Activated T-cell treated with anti-CD3 and anti-CD28 coated beads for 24 hours (primary cell): ENCODE results near the gene LSS.

Experiments
- DNase-seq: peaks from one replicate; pipeline ENCODE4 v3.0.0-alpha.2; 2020; ENCODE audit warnings: low read depth

LSS gene

DNA sequence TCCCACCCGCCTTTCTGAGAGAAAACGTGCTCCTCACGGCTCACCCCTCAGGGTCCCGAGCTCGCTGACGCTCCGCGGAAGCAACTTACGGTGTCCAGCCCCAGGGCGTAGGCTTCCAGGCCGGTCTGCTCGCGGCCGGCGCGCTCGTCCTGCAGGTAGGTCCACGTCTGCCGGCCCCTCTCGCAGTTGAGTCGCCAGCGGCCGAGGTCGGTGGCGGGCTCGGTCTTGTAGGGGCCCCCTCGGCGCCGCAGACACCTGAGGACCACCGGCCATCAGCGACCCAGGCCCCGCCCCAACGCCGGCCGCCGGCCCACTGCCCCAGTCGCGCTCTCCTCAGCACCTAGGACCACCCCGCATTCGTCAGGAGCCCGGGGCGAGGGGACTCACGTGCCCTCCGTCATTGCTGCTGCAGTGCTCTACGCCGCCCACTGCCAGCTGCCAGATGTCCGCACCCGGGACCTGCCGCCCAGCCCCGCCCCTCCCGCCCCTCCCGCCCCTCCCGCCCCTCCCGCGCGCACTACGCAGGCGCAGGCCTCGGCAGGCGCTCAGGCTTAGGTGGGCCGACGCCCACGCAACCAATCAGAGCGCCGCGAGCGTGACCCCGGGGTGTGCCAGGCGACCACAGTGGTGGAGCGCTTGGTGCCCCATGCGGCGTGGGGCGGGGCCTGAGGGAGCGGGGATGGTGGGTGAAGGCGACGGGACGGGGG, at the start of gene LSS:
Gene LSS, minus strand, starts transcription at position 430 of the 707 bp plus-strand sequence. Its CDS starts 29 bp downstream, at position 401.
- DNase-seq = peak; percentile 93

DNA sequence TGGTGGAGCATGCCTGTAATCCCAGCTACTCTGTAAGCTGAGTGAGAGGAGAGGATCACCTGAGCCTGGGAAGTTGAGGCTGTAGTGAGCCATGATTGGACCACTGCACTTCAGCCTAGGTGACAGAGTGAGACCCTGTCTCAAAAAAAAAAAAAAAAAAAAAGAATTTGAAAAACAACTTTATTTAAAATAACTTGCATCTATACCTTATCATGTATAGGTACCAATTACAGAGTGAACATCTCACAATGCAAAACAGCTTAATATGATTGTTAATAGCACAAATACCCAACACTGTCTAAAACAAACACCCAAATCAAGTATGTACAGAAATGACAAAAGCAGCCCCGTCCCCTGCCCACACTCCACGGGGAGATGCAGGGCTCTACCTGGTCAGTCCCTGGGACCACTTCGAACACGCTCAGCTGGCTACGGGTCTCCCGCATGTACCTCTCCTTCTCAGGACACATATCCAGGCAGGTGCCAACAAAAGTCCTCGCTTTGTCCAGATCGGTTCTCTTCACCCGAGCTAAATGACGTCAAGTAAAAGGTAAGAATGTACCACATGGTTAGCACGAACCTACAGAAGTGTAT, 46.3 kb upstream of the LSS start:
- DNase-seq = no peak

DNA sequence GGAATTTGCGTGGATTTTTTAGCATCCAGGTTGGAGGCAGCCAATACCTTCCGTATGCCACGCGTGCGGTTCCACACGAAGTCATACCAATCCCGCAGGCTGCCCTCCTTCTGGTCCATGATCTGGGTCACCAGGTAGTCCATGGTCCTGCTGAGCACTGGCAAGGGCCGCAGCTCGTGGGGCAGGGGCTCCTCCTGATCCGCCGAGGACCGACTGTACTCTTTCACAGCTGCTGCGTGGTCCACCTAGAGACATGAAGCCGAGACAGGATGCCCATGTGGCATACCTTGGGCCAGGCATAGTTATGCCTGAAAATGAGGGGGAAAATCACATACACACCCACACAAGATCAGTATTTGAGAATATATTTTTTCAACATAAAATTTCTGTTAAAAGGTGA, 44.8 kb upstream of the LSS start:
- DNase-seq = no peak

DNA sequence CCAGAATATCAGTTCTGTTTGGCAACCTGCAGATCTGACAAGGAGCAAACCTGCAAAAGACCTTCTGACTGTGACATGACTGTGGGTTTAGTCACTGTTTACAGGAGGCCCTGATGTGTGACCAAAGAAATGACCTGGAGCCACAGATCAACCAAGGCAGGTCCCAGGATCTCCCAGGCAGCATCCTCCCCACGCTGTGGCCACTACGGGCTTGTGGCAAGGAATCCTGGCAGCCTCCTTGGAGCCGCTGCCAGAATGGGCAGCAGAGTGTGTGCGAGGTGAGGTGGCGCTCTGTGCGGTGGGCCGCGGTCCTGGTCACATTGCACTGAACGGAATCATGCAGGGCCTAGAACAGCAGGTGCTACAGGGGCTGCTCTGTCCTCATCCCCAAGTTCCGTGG, 40.9 kb upstream of the LSS start:
- no peak for DNase-seq

DNA sequence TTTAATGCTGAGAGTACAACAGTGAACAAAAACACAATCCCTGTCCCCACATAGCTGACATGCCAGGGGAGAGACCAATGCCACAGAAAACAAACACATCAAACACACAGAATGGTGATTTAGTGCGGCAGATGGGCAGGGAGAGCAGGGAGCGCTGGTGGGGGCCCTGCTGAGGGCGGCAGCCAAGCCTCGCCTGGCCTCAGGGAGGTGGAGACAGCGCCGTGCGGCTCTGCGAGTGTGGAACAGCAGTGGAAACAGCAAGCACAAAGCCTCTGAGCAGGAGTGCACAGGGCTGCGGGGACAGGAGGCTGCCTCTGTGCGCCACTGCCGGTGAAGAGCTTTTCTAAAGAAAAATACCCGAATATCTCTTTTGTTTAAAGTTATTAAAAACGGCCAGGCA, 39.8 kb upstream of the LSS start:
- DNase-seq = no peak

DNA sequence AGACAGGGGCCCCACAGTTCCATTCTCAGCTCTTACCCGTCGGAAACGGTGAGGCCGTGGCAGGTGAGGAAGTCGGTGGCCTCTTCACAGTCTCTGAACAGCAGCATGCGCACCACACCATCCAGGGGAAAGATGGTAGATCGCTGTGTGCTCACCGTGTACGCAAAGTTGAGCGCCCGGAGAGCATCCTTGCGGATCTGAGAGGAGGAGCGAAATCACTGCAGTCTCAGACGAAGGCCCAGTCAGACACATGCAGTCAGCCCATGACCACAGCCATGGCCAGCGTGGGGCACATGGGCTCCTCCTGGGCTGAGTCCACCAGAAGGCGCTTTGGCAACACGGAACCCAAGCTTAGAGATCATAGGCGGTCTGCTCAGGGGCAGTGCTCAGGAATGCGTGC, 38.4 kb upstream of the LSS start:
- DNase-seq = no peak

DNA sequence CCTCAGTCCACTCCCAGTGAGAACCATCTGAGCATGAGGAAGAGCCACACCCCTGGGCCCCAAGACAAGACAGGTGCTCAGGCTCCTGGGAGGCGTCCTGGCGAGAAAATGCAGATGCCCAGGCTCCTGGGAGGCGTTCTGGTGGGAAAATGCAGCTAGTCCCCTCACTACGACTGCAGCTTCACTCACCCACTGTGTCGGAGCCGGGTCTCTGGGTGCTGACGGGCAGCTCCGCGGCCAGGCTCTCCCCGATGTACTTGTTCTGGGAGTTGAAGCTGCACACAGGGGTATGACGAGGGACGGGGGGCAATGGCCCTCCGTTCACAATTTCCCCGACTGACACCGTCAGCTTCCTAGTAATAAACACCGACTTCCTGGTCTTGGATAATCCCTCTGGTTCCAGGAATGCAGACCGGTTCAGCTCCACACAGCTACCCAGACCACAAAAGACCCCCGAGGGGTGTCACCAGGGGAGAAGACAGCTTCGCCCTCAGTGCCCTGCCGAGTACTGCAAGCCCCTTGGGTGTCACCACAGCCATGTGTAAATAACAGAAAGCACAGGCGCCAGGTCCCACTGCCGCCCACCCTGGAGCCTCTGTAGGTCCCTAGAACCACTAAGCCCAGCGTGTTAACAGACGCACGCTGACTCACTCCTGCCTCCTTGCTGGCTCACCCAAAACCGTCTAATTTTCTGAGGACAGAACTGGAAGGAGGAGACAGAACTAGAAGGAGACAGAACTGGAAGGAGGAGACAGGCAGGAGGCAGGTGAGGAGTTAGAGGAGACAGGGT, 37.4 kb upstream of the LSS start:
- no peak for DNase-seq

DNA sequence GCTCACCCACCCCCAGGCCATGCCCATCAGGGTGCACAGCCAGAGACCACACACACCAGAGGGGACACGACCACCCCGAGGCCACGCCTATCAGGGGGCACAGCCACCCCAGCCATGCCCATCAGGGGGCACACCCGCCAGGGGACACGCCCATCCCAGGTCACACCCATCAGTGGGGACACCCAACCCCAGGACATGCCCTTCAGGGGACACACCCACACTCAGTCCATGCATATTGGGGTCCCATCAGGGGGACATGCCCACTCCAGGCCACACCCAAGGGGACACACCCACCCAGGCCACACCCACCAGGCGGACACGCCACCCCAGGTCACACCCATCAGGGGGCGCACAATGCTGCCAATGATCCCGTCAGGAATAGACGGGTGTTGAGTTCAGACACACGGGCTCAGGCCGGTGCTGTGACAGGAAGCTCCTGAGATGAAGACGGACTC, 36.1 kb upstream of the LSS start:
- no peak for DNase-seq

DNA sequence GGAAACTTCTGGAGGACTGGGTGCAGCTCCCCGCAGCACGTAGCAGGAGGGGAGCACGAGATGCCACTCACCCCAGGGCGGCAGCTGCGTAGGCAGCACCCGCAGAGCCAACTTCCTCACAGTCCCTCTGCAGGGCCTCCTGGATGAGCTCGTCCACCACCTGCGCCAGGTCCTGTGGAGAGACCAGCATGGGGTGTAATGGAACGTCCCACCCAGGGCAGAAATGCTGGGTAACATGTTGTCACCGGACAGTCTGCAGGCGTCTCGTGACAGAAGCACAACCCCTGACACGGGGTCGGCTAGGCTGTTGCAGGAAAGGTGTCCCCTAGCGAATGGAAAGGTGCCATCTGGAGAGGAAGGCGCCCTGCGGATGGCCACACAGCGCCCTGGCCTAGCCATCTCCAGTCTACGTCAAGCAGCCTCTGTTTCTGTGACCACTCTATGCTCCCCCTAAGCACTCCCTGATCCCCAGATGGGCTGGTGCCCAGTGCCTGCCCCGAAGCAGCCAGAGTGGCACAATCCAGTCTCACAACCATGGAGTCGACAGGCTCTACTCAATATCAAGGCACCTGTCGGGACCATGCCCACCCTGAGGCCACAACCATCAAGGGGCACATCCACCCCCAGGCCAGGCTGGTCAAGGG, 35.6 kb upstream of the LSS start:
- no peak for DNase-seq

DNA sequence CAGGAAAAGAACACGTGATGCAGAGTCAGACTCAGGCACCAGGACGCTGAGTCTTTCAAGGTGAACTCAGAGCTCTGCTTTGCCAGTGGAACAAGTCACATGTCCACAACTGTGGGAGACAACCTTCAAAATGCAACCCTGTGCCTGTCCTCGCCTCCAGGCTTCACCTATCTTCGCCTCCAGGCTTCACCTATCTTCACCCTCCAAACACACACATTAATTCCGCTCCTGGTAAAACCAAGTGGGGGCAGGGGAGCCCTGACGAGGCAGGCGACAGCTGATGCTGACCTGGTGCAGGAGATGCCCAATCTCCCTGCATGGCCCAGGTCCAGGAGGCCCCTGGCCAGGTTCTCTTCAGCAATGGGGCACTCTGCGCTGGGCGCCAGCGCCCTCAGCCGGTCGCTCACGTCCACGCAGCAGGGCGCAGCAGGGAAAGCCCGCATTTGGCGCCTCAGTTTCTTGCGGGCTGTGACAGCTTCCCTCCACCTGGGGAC, 28.0 kb upstream of the LSS start:
- DNase-seq = no peak

DNA sequence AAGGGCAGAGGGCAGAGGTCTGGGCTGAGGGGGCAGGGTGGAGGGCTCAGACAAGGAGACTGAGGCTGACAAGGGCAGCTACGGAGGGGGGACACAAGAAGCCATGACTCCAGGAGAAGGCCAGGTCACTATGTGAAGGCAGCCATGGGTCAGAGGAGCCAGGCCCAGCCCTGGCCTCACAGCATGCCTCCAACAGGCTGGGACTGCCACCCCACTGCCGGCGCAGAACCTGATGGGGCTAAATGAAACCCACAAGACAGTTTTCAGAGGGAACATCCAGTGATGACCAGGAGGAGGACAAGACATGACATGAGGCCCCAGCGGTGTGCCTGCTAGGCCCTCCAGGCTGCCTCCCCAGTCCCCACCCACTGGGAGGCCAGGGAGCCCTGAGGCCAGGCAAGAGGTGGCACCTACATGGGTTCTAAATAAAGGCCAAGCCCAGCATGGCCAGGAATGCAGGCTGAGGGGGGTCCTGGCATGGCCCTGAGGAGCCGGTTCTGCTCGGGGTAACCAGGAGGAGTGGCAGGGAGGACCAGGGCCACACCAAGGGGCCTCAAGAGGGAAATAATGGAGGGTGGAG, 27.3 kb upstream of the LSS start:
- no peak for DNase-seq

DNA sequence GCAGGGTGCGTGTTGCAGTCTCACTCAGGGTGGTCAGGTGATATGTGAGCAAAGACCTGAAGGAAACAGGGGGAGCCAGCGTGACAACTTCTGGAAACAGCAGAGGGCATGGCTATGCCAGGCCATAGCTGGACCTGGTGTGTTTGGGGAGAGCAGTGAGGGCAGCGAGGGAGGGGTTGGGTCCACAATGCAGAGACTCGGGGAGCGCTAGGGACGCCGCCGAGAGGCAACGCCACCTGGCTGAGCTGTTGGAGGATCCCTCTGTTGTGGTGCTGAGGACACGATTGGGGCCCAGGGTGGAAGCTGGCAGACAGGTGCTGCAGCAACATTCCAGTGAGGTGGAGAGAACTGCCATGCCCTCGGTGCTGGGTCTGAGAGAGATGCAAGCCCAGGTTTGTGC, 26.6 kb upstream of the LSS start:
- DNase-seq = no peak

DNA sequence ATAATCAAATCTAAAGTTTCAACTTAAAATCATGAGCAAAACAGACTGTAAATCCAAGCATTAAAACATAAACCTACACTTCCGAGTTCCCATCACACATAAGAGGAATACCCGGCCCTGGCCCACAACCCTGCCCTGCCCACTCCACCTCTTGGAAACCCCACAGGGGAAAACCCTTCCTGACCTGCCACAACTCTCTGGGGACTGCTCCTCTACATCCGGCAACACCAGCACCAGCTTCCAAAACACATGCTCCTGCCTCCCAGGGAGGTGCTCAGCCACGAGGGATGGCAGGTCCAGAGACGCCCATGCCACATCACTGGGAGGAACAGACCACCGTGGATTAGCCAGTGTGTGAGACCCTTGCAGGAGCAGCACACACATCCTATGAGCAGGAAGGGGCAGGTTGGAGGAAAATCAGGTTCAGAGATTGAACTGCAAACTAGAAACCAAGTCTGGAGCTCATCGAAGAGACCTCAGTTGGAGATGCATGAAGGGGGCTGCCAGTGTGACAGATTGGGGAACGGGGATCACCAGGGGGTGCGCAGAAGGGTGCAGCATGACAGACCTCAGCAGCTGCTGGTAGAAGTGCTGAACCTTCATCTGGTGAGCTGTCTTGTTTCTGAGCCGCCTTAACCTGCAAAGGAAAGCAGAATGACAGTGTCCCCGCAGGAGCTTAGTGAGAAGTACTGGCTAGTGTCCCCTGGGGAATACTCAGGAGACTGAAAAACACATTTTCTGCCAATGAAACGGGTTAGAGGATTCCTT, 25.8 kb upstream of the LSS start:
- no peak for DNase-seq

DNA sequence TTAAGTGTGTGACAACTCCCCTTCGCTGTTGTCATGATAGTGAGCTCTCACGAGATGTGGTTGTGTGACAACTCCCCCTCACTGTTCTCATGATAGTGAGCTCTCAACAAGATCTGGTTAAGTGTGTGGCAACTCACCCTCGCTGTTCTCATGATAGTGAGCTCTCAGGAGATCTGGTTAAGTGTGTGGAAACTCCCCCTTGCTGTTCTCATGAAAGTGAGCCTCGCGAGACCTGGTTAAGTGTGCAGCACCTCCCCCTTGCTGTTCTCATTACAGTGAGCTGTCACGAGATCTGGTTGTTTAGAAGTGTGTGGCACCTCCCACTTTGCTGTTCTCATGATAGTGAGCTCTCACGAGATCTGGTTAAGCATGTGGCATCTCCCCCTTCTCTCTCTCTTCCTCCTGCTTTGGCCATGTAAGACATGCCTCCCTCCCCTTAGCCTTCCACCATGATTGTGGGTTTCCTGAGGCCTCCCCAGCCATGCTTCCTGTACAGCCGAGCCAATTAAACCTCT, 25.1 kb upstream of the LSS start:
- DNase-seq = peak; percentile 45

DNA sequence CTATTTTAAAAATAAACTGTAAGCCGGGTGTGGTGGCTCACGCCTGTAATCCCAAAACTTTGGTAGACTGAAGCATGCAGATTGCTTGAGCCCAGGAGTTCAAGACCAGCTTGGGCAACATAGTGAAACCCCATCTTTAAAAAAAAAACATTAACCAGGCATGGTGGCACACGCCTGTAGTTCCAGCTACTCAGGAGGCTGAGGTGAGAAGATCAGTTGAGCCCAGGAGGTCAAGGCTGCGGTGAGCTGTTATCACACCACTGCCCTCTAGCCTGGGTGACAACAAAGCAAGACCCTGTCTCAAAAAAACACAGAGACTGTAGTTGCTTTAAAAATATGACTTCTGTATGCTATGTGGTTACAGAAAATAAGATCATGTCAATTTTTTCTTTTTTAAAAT, 24.3 kb upstream of the LSS start:
- DNase-seq = no peak

DNA sequence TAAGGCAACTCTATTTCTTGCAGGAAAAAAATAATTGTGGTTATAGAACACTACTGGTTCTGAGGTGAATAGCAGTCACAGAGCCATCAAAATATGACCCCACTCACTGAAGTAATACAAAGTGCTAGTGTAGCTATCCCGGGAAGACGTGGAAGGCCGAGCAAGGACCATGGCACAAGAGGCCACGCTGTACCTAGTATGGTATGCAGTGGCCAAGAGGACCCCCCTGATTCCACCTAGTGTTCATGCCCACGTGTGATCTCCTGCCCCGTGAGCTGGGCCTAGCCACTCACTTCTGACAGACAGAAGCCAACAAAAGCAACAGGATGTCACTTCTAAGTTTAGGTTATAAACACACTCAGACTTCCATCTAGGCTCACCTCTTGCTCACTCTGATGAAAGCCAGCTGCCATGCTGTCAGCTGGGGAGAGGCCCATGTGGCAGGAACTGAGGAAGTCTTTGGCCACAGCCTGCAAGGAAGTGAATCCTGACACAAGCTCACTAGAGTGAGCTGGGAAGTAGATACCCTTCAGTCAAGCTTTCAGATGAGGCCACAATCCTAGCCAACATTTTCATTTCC, 21.7 kb upstream of the LSS start:
- no peak for DNase-seq

DNA sequence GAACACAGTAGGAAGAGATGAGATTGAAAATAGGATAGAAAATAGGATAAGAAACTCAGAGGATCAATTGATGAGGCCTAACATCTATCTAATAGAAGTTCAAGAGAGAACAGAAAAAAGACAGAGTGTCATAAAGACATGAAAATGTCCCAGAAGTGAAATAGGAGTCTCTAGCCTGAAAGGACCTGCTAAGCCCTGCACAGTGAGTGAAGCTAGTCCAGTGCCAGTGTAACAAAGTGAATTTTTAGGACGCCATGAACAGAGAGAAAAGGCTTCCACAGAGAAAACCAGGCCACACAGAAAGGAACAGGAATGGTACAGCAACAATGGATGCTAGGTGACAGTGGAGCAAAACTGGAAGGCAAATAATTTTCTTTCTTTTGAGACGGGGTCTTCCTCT, 20.3 kb upstream of the LSS start:
- no peak for DNase-seq

DNA sequence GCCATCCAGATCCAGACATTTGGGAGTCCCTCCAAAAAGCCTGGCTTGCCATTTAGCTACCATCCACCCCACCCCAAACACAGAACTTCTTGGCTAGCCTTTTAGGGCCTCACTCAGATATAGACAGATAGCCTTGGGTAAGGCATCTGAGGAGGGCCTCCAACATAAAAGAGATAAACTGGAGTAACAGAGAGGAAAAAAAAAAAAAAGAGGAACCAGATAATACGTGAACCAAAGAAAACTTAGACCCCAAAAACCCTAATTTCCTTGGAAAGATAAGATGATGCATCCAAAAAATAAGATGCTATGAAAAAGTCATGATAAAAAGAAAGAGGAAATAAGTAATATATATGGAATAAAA, 19.8 kb upstream of the LSS start:
- no peak for DNase-seq

DNA sequence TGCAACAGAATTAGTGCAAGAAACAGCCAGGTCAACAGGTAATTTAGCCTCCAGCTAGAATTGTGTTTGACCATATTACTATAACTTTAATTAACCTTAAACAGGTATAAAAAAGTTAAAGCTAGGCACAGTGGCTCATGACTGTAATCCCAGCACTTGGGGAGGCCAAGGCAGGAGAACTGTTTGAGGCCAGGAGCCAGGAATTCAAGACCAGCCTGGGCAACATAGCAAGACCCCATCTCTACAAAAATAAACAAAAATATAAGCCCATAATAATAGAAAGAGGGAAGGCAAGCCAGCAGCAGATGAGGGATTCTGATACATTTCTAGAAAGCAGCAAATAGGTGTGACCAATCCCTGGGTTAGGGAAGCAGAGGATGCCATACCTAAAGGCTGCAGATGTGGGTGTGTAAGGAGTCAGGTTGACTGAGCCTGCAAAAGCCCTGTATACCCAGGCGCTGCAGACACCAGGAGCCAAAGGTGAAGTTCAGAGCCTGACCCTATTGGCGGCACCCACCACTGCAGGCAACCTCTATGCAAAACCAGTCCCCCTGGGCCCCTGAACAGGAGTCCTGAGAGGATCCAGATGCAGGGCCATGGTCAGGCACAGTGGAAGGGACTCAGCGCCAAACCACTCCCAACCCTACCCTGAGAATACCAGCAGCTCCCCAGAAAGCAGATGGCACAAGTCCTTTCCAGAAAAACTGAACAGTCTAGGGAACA, 19.3 kb upstream of the LSS start:
- no peak for DNase-seq

DNA sequence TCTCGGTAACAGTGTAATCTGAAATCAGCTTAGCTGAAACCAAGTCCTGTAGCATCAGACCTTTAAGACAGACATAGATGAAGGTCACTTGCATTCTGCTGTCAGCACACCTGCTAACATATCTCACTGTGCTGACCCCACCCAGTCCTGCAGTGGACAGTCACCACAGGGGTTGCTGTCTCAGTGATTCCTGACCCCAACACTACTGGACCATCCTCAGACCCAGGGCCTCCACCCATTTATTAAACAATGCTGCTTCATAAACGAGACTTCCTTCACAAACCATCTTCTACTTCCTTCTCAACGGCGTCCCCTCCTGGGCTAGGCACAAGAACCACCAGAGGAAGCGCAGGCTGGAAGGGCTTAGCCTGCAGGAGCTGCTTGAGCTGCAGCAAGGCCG, 17.8 kb upstream of the LSS start:
- no peak for DNase-seq
